ENCODE measurements around the gene PTMS. TPM values are rescaled to one million over a fixed set of nuclear protein-coding genes. Genes with fewer than 3 reads are reported as not detected.

The PTMS gene
- total RNA-seq, 6 donors from 2014 or later = 142 to 463 (median 224) TPM

DNA sequence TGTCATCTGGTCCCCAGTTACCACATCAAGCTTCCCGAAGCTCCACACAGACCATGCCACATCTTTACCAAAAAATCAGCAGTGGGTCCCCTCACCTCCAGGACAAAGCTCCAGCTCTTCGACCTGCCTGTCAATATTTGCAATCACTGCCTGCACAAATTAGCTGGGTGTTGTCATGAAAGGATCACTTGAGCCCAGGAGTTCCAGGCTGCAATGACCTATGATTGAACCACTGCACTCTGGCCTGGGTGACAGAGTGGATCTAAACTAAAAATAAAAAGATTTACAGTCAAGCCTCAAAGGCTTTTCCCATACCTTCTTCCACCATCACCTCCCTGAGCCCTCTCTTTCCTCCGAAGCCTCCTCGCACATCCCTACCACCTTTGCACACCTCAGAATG lies 30.4 kb downstream of the PTMS start:
- H3K4me3 ChIP-seq = no peak overlapping the region
- H3K27me3 ChIP-seq = no peaks in the 10 kb centered on the region
- DNase-seq = no peak
- peaks cover 9 to 19% (median 11%) of the 10 kb centered on the region in 4 donors for H3K4me1 ChIP-seq
- TF ChIP-seq EP300 (IDR thresholded peaks at IDR 0.05) (no peak), POLR2A (IDR thresholded peaks at IDR 0.05) (no peak), POLR2AphosphoS5 (IDR thresholded peaks at IDR 0.05) (no peak)
- TF ChIP-seq, protein P1, sequence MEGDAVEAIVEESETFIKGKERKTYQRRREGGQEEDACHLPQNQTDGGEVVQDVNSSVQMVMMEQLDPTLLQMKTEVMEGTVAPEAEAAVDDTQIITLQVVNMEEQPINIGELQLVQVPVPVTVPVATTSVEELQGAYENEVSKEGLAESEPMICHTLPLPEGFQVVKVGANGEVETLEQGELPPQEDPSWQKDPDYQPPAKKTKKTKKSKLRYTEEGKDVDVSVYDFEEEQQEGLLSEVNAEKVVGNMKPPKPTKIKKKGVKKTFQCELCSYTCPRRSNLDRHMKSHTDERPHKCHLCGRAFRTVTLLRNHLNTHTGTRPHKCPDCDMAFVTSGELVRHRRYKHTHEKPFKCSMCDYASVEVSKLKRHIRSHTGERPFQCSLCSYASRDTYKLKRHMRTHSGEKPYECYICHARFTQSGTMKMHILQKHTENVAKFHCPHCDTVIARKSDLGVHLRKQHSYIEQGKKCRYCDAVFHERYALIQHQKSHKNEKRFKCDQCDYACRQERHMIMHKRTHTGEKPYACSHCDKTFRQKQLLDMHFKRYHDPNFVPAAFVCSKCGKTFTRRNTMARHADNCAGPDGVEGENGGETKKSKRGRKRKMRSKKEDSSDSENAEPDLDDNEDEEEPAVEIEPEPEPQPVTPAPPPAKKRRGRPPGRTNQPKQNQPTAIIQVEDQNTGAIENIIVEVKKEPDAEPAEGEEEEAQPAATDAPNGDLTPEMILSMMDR (IDR thresholded peaks at IDR 0.05) = no peak
- H3K9me3 ChIP-seq = no peaks in the 10 kb centered on the region
- 84 to 93% methylated on average over 4 of the region's 4 CpGs for WGBS, 2 donors
- H3K36me3 ChIP-seq = no peaks in the 10 kb centered on the region
- no peak overlapping the region for H3K27ac ChIP-seq
- no peak for ATAC-seq (ENCODE audit: low FRiP score in 2 of 2)

DNA sequence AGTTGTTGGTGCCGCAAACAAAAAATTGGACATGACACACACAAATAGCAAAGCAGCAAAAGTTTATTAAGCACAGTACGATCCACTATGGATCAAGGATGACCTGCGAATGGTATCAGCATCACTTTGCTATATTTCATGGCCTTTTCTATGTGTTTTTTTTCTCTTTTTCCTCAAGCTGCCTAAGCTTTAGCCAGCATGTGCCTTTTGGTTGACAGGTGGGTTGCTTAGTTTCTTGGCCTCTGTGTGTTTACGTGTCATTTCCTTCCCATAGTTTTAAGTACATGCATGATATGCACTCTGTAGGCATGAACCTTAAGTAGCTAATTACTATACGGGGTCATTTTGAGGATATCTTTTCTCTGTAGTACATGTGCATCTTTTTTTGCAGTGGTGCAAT lies 33.0 kb downstream of the PTMS start:
- H3K4me1 ChIP-seq = no peaks in the 10 kb centered on the region
- no peak for TF ChIP-seq POLR2AphosphoS5 (IDR thresholded peaks at IDR 0.05)
- H3K36me3 ChIP-seq = peaks cover 0 to 5% (median 0%) of the 10 kb centered on the region in 4 donors
- ATAC-seq (ENCODE audit: low FRiP score in 2 of 2) (no peak), DNase-seq (no peak)
- H3K4me3 ChIP-seq = no peak overlapping the region
- H3K9me3 ChIP-seq = no peaks in the 10 kb centered on the region
- no peak overlapping the region for H3K27ac ChIP-seq
- H3K27me3 ChIP-seq = no peaks in the 10 kb centered on the region
- 82 to 87% methylated on average over 5 of the region's 5 CpGs for WGBS, 2 donors

DNA sequence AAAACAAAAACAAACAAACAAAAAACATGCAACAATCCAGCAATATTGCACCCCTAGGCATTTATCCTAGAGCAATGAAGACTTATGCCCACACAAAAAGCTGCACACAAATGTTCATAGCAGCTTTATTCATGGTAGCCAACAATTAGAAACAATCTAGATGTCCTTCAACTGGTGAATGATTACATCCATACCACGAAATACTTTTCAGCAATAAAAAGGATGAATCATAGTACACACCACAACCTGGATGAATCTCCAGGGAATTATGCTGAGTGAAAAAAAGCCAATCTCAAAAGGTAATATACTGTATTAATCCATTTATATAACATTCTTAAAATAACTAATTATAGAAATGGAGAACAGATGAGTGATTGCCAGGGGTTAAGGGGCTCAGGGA lies 41.0 kb downstream of the PTMS start:
- TF ChIP-seq POLR2AphosphoS5 (IDR thresholded peaks at IDR 0.05) (no peak), POLR2A (IDR thresholded peaks at IDR 0.05) (no peak), EP300 (IDR thresholded peaks at IDR 0.05) (no peak)
- TF ChIP-seq, protein P1 (IDR thresholded peaks at IDR 0.05) = no peak
- 83 to 87% methylated on average over 1 of the region's 1 CpG for WGBS, 2 donors
- ATAC-seq (ENCODE audit: low FRiP score in 2 of 2) = no peak

DNA sequence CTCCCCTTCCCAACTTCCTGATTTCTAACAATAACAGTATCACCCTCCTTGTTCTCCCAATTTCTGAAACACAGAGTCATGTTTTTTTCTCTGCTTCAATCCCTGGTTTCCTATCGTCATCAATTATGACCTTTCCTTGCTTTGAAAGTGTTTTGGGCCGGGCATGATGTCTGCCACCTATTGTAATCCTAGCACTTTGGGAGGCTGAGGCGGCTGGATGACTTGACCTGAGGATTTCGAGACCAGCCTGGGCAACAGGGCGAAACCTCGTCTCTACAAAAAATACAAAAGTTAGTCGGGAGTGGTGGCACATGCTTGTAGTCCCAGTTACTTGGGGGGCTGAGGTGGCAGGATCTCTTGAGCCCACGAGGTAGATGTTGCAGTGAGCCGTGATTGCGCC lies 42.9 kb downstream of the PTMS start:
- H3K36me3 ChIP-seq = no peaks in the 10 kb centered on the region
- H3K4me1 ChIP-seq = no peaks in the 10 kb centered on the region
- 80 to 88% methylated on average over 10 of the region's 10 CpGs for WGBS, 2 donors
- H3K27ac ChIP-seq = no peak overlapping the region
- H3K9me3 ChIP-seq = no peaks in the 10 kb centered on the region
- DNase-seq (no peak), ATAC-seq (ENCODE audit: low FRiP score in 2 of 2) (no peak)
- TF ChIP-seq, protein P1 (IDR thresholded peaks at IDR 0.05) = no peak
- TF ChIP-seq EP300 (IDR thresholded peaks at IDR 0.05) = no peak
- no peak for TF ChIP-seq POLR2A (IDR thresholded peaks at IDR 0.05)
- no peak for TF ChIP-seq POLR2AphosphoS5 (IDR thresholded peaks at IDR 0.05)
- H3K4me3 ChIP-seq = no peak overlapping the region
- H3K27me3 ChIP-seq = no peaks in the 10 kb centered on the region

More for the DNA sequence above, 41.0 kb downstream of the PTMS start:
- Histone ChIP-seq H3K27ac (no peak overlapping the region), H3K9me3 (no peaks in the 10 kb centered on the region), H3K4me3 (no peak overlapping the region), H3K27me3 (no peaks in the 10 kb centered on the region), H3K4me1 (no peaks in the 10 kb centered on the region), H3K36me3 (peaks cover 0 to 5% (median 0%) of the 10 kb centered on the region in 4 donors)
- DNase-seq = no peak

DNA sequence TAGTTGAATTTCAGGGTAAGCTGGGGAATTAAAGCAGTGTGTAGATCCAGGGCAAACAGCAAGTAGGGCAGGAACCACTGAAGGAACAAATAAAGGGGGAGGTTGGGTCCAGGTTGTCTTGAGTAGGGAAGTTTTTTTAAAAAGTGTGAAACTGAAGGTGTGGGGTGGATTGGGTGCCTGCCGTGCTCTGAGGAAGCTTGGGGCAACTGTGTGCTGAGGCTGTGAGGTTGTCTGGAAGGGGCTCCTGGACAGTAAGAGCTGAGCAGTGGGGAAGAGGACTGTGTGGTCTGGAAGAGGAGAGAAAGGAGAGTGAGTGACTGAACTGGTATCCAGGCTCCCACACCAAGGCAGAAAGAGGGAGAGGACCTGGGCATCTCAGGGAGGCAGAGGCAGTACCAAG lies 44.6 kb downstream of the PTMS start:
- H3K4me3 ChIP-seq = no peak overlapping the region
- H3K36me3 ChIP-seq = no peaks in the 10 kb centered on the region
- no peaks in the 10 kb centered on the region for H3K4me1 ChIP-seq
- no peak for DNase-seq
- TF ChIP-seq POLR2AphosphoS5 (IDR thresholded peaks at IDR 0.05) (no peak), POLR2A (IDR thresholded peaks at IDR 0.05) (no peak), EP300 (IDR thresholded peaks at IDR 0.05) (no peak)
- TF ChIP-seq, protein P1 (IDR thresholded peaks at IDR 0.05) = no peak
- no peaks in the 10 kb centered on the region for H3K9me3 ChIP-seq
- H3K27ac ChIP-seq = no peak overlapping the region
- 45 to 81% methylated on average over 1 of the region's 1 CpG for WGBS, 2 donors
- H3K27me3 ChIP-seq = no peaks in the 10 kb centered on the region
- no peak for ATAC-seq (ENCODE audit: low FRiP score in 2 of 2)

Measured in upper lobe of left lung (tissue), 6 donors.